Stimulated activated effector memory CD8-positive, alpha-beta T cell treated with anti-CD3 and anti-CD28 coated beads, Interleukin-12 subunit alpha, Interleukin-12 subunit beta, amount 100 ng/mL, for 72 hours (primary cell): ENCODE data around the gene CSGALNACT2.
A peak's percentile ranks its signal among the peaks of the same experiment; 100 is the strongest.

Experiments
- ATAC-seq: fragments of 150-1000 bp; cut with Tn5 transposase; 2 replicates; pipeline ENCODE4 v1.10.0; 2021
- DNase-seq, 2 donors: peaks; one replicate each; pipeline ENCODE4 v3.0.0; 2021 to 2022; ENCODE audit warnings: low spot score in 2 of 2
- H3K27ac Mint-ChIP-seq: one replicate; pipeline ENCODE4 v1.8.0; 2022; ENCODE audit warnings: mild to moderate bottlenecking, mixed read lengths
- H3K36me3 Mint-ChIP-seq: one replicate; pipeline ENCODE4 v1.8.0; 2022; ENCODE audit warnings: mild to moderate bottlenecking, mixed read lengths
- H3K4me1 Mint-ChIP-seq: one replicate; pipeline ENCODE4 v1.8.0; 2022; ENCODE audit warnings: mixed read lengths
- H3K4me3 Mint-ChIP-seq: one replicate; pipeline ENCODE4 v1.8.0; 2022; ENCODE audit warnings: mild to moderate bottlenecking, mixed read lengths
- H3K9me3 Mint-ChIP-seq: one replicate; pipeline ENCODE4 v1.8.0; 2022; ENCODE audit warnings: mixed read lengths

The CSGALNACT2 gene

DNA sequence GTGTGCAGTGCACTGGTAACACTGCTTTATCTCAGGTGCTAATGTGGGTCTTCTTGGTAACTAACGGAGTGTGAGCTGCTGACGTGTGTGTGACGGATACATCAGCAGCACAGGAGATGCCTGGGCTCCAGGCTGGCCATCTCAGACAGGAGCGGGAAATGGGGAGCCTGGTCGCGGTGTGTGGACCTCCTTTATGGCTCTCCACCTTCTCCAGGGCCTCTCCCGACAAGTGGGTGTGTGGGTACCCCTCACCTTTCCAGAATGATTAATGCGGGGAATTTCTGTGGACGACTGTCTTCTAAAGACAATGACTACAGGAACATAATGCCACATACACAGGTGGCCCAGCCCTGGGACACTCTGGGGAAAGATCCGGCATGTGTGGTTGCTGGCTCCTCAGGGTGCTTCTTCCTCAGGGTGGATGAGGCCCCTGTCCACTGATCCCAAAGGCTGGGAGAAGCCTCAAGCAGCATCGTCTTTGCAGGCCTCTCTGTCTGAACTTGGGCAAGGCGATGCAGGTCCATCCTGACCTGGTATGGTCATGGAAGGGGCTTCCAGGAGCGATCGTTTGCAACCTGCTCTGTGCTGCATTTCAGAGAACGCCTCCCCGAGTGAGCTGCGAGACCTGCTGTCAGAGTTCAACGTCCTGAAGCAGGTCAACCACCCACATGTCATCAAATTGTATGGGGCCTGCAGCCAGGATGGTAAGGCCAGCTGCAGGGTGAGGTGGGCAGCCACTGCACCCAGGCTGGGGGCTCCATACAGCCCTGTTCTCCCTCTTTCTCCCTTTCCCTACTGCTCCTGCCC lies 20.3 kb upstream of the CSGALNACT2 start:
- peaks cover 12% of the 10 kb centered on the region for H3K36me3 Mint-ChIP-seq
- H3K4me3 Mint-ChIP-seq: no peak overlapping the region
- no peak for ATAC-seq
- DNase-seq: no peak
- H3K9me3 Mint-ChIP-seq: no peaks in the 10 kb centered on the region
- H3K27ac Mint-ChIP-seq: peak overlapping the region; percentile 61
- peaks cover 35% of the 10 kb centered on the region for H3K4me1 Mint-ChIP-seq

DNA sequence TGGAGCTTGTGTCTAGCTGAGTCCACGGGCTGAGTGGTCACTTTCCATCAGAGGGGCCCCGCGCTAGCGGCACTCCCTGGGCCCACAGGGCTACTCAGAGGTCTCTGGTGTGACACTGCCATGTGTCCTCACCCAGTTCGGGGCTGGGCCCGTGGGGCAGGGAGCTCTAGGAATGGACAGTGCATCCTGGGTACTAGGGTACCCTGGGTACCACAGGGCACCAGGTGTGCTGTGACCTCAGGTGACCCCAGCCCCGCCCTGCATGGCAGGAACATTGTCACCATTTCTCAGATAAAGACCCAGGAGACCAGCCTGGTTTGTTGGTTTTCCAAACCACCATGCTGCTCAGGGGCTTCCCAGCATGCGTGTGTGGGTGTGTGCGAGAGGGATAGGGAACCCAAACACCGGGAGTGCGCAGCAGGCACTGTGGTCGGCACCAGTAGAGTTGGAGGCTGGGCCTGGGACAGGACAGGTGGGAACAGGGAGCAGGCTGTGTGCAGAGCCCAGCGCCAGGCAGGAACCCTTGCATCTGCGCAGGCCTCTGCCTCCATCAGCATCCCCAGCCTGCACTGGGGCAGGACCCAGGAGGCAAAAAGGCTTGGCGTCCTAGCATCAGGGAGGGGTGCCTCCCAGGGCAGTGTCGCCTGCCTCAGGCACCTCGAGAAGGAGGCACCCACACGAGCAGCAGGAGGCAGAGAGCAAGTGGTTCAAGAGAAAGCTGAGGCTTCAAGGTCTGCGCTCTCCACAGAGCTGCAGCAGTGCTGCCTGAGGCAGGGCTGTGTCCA lies 19.4 kb upstream of the CSGALNACT2 start:
- Mint-ChIP-seq H3K9me3 (no peaks in the 10 kb centered on the region), H3K4me3 (no peak overlapping the region), H3K36me3 (peaks cover 12% of the 10 kb centered on the region), H3K27ac (peak overlapping the region; percentile 61), H3K4me1 (peaks cover 35% of the 10 kb centered on the region)
- DNase-seq (no peak), ATAC-seq (no peak)

DNA sequence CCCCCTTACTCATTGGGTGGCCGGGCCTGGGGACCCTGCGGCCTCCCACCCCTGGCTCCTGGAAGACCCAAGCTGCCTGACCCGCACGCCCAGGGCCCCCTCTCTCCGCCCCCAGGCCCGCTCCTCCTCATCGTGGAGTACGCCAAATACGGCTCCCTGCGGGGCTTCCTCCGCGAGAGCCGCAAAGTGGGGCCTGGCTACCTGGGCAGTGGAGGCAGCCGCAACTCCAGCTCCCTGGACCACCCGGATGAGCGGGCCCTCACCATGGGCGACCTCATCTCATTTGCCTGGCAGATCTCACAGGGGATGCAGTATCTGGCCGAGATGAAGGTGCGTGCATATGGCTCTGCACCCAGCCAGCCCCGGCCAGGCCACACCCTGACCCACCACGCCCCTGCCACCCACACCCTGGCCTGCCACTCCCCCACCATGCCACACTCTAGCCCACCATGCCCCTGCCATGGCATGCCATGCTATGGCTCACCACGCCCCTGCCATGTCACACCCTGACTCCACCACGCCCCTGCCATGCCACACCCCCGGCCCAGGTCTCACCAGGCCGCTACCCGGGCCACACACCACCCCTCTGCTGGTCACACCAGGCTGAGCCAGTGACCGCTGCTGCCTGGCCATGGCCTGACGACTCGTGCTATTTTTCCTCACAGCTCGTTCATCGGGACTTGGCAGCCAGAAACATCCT lies 18.7 kb upstream of the CSGALNACT2 start:
- no peak for ATAC-seq
- H3K4me3 Mint-ChIP-seq: no peak overlapping the region
- peaks cover 35% of the 10 kb centered on the region for H3K4me1 Mint-ChIP-seq
- H3K27ac Mint-ChIP-seq: peak overlapping the region; percentile 89
- DNase-seq: no peak
- no peaks in the 10 kb centered on the region for H3K9me3 Mint-ChIP-seq
- H3K36me3 Mint-ChIP-seq: peaks cover 12% of the 10 kb centered on the region

DNA sequence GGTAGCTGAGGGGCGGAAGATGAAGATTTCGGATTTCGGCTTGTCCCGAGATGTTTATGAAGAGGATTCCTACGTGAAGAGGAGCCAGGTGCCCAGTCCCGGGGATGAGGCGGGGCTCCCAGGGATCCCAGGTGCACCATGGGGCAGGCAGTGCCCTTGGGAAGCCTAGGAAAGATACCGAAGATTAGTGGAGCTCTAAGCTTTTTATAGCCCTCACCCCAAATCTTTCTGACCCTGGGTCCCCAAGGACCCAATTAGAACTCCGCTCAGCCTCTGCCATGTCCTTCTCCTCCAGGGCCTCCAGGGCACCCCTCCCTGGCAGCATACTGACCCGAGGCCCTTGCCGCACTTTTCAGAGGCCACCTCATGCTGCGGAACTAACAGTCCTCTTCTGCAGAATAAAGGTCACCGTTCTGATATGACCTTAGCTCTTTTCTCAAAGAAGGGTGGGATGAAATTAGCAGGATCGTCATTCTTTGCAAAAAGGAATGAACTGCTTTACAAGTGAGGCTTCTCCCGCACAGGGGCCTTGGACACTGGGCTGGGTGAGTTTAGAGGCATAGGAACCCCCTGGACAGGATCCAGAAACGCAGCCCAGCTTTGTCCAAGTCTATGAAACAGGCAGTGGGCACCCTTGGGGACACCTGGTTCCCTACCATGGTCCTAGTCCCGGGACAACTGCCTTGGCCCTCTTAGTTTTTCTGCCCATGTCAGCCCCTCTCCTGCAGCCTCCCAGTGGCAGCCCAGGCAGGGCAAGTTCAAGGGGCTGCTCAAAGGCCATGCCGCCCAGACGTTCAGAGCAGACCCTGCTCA lies 17.9 kb upstream of the CSGALNACT2 start:
- Mint-ChIP-seq H3K27ac (peak overlapping the region; percentile 89), H3K9me3 (no peaks in the 10 kb centered on the region), H3K36me3 (peaks cover 12% of the 10 kb centered on the region), H3K4me1 (peaks cover 35% of the 10 kb centered on the region), H3K4me3 (peak overlapping the region; percentile 60)
- no peak for ATAC-seq
- no peak for DNase-seq

DNA sequence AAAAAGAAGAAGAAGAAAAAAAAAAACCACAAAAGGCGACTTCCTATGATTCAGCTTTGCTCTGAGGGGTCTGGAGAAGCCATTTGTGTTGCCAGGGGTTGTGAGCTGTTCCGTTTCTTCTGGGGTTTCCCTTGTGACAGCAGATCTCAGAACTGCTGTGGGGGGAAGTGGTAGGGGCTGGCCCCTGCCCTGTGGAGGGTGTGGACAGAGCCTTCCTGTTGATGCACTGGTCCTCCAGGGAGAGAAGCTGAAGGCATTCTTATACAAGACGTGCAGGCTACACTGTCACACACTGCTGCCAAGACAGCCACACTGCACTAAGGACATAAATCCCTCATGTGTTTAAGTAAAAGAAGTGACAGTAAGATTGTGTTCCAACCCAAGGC lies 17.3 kb upstream of the CSGALNACT2 start:
- Mint-ChIP-seq H3K4me1 (peaks cover 35% of the 10 kb centered on the region), H3K9me3 (no peaks in the 10 kb centered on the region), H3K27ac (peak overlapping the region; percentile 89), H3K4me3 (peak overlapping the region; percentile 60), H3K36me3 (peaks cover 12% of the 10 kb centered on the region)
- DNase-seq (peak; percentile 59 to 86), ATAC-seq (peak; percentile 98)

DNA sequence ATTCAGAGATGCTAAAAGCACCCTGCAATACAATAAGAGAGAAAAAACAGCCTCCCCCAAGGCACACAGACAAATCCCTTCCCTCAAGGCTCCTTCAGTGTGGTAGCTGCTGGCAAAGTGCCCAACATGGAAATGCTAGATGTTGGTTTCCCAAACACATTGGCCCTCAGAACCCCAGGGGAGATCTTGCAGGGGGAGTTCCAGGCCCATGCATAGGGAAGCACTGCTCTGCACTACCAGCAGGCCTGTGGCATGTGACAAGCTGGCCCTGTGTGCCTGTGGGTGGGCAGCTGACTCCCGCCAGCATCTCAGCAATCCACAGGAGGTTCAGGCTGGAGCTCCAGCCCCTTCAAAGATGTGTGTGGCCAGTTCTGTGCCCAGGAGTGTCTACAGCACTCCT lies 16.8 kb upstream of the CSGALNACT2 start:
- Mint-ChIP-seq H3K36me3 (peaks cover 12% of the 10 kb centered on the region), H3K9me3 (no peaks in the 10 kb centered on the region), H3K4me1 (peaks cover 36% of the 10 kb centered on the region), H3K4me3 (peak overlapping the region; percentile 60), H3K27ac (peak overlapping the region; percentile 89)
- ATAC-seq (no peak), DNase-seq (peak in 1 of 2 donors; percentile 59)

DNA sequence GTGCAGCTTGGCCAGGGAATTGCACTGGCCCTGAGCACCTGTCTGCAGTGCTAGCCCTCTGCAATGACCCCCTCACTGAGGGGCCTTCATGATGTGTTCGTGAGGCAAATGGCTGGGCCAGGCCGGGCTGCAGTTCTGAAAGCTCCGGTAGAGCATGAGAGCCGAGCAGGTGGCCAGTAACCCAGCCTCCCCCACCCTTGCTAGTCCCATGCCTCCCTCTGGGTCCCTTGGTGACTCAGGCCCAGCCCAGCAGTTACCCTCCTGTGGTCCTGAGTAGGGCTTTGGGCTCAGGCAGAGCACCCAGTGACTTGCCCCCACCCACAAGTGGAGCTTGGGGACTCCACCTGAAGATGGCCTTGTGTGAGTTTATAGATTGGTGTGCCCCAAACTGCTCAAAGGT lies 16.1 kb upstream of the CSGALNACT2 start:
- peaks cover 42% of the 10 kb centered on the region for H3K4me1 Mint-ChIP-seq
- no peak for DNase-seq
- peak overlapping the region; percentile 89 for H3K27ac Mint-ChIP-seq
- H3K4me3 Mint-ChIP-seq: peak overlapping the region; percentile 60
- H3K9me3 Mint-ChIP-seq: no peaks in the 10 kb centered on the region
- no peak for ATAC-seq
- H3K36me3 Mint-ChIP-seq: peaks cover 12% of the 10 kb centered on the region

DNA sequence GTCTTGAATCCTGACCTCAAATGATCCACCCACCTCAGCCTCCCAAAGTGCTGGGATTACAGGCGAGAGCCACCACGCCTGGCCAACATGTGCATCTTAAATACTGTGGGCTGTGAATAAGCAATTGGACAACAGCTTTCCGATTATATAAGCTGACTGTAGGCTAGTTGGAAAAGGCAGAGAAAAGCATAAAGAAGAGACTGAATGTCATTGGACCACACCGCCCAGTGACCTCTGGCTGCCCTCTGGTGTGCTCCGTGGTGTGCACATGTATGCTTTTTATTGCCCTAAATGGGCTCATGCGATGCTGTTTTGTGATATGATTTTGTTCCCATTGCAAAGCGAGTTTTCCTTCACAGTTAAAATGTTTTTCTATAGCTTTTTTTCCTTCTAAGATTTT lies 15.4 kb upstream of the CSGALNACT2 start:
- ATAC-seq (no peak), DNase-seq (no peak)
- Mint-ChIP-seq H3K4me3 (no peak overlapping the region), H3K36me3 (peaks cover 12% of the 10 kb centered on the region), H3K4me1 (peaks cover 48% of the 10 kb centered on the region), H3K9me3 (no peaks in the 10 kb centered on the region), H3K27ac (no peak overlapping the region)

DNA sequence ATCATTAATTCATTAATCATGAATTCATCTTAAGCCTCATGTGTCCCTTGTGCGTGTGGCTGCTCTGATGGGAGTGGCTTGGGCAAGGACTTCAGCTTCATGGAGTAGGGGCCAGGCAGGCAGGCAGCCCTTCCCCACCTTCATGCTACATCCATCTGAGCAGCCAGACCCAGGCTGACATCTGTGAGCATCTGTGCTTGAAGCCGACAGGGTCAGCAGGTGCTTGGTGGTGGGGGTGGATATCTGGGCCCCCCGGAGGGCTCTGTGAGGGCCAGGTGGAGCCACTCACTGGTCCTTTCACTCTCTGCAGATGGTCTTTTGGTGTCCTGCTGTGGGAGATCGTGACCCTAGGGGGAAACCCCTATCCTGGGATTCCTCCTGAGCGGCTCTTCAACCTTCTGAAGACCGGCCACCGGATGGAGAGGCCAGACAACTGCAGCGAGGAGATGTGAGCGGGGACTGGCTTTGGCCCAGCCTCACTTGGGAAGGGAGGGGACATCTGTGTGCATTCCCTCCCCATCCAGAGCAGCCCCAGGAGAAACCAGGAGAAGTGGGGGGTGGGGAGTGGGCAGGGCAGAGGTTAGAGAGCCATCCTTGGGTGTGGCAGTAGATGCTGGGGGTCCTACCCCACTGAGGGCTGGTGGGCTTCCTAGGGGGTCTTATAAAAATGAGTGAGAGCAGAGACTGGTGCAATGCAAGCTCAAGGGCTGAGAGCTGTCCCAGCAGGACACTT lies 14.7 kb upstream of the CSGALNACT2 start:
- H3K27ac Mint-ChIP-seq: peak overlapping the region; percentile 43
- peaks cover 50% of the 10 kb centered on the region for H3K4me1 Mint-ChIP-seq
- no peak overlapping the region for H3K4me3 Mint-ChIP-seq
- no peaks in the 10 kb centered on the region for H3K9me3 Mint-ChIP-seq
- H3K36me3 Mint-ChIP-seq: peaks cover 12% of the 10 kb centered on the region
- no peak for DNase-seq
- ATAC-seq: no peak

DNA sequence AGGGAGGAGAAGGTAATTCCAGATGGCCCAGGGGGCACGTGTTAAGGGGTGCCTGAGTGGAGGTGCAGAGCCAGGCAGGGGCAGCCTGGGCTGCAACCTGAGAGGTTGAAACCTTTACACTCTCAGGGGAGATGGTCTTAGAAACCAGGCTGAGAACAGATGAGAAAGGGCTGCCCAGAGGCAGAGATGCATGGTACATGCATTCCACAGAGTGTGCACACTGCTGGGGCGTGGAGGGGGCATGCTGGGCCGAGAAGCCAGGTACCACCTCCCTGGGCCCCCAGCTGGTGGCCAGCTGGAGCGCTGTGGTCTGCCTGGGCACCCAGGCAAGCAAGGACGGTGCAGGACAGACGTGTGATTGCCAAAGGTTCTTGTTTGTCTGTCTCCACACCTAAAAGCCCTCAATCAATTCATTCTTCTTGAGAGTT lies 14.1 kb upstream of the CSGALNACT2 start:
- Mint-ChIP-seq H3K4me1 (peaks cover 50% of the 10 kb centered on the region), H3K36me3 (peaks cover 12% of the 10 kb centered on the region), H3K4me3 (no peak overlapping the region), H3K9me3 (no peaks in the 10 kb centered on the region), H3K27ac (peak overlapping the region; percentile 43)
- DNase-seq: no peak
- no peak for ATAC-seq

DNA sequence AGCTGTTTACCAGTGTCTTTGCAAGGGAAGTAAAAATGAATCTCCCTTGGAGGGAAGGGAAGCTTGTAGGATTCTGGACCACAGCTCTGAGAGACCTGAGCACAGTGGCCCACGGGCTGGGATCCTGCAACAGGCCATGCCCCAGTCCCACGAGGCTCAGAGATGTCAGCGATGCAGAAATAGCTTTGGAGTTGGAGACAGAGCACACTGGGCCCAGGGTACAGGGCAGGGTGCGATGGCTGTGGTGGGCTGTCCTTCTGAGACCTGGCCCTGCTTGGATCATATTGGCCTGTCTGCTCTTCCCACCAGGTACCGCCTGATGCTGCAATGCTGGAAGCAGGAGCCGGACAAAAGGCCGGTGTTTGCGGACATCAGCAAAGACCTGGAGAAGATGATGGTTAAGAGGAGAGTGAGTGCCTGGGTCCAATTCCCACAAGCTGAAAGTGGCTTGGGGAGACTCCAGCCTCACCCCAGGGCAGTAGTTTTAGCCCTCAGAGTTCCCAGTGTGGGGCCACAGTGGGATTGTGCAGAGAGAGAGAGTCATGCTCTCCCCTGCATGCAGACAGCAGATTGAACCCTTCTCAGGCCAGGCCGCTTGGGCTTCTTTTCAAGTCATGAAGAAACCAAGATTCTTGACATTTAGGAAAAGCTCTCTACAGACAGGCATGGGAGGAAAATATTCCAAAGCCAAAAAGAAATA lies 13.5 kb upstream of the CSGALNACT2 start:
- ATAC-seq: no peak
- peaks cover 12% of the 10 kb centered on the region for H3K36me3 Mint-ChIP-seq
- DNase-seq: no peak
- H3K4me3 Mint-ChIP-seq: no peak overlapping the region
- peaks cover 52% of the 10 kb centered on the region for H3K4me1 Mint-ChIP-seq
- peak overlapping the region; percentile 43 for H3K27ac Mint-ChIP-seq
- H3K9me3 Mint-ChIP-seq: no peaks in the 10 kb centered on the region

DNA sequence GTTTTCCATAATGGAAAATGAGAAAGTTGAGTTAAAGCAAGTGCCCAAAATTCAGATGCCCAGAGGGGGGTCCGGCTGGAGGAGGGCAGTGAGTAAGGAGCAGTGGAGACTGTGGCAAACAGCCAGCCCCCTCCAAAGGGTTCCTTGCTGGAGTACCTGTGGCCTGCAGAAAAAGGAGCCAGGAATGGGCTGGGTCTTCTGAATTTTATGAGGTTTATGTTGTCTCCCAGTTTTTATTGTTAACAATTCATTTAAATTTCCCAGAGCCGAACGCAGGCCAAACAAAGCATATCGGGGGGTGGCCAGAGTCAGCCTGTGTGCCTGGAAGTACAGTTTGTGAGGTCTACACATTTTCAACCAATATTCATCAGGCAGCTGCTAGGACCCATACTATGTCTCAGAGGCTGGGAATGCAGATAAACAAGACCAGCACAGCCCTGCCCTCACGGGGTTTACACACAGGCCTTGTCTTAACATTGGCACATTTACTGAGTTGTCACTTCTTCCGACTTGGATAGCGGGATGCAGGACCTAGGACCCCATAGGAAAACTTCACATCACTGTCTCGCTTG lies 12.9 kb upstream of the CSGALNACT2 start:
- H3K4me3 Mint-ChIP-seq: no peak overlapping the region
- peak overlapping the region; percentile 43 for H3K27ac Mint-ChIP-seq
- H3K4me1 Mint-ChIP-seq: peaks cover 47% of the 10 kb centered on the region
- ATAC-seq (no peak), DNase-seq (no peak)
- H3K36me3 Mint-ChIP-seq: peaks cover 10% of the 10 kb centered on the region
- H3K9me3 Mint-ChIP-seq: no peaks in the 10 kb centered on the region

DNA sequence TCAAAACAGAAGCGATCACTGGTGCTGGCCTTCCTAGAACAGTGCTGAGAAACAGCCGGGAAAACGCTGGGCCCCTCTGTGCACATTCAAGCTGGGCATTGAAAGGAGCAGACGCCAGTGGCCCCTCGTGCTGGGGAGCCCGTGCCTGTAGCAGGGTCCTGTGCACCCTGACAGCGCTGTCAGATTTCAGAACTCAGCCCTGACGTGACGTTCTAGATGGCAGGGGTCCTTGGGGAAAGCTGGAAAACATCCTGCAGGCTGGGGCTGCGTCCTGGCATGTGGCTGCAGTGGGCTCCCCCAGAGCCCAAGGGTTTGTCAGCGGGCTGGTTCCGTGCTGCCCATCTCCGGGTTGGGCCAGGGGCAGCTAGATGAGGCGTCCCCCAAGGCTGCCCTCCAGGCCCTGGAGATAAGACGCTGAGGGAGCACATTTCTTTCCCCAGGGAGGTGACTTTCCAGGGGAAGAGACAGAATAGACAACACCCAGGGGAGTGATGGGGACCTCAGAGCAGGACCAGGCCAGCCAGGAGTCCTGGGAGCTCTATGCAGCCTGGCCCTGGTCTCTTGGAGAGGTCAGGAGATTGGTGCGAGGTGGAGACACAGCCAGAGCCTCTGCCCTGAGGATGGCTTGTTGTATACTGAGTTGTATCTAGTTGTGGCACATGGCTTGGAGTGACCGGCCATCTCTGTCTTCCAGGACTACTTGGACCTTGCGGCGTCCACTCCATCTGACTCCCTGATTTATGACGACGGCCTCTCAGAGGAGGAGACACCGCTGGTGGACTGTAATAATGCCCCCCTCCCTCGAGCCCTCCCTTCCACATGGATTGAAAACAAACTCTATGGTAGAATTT lies 12.1 kb upstream of the CSGALNACT2 start:
- Mint-ChIP-seq H3K4me3 (peak overlapping the region; percentile 28), H3K36me3 (peaks cover 5% of the 10 kb centered on the region), H3K9me3 (no peaks in the 10 kb centered on the region), H3K27ac (no peak overlapping the region), H3K4me1 (peaks cover 39% of the 10 kb centered on the region)
- ATAC-seq (no peak), DNase-seq (no peak)
